PC-9 (cell line): ENCODE measurements around the gene ZMAT5. TPM values are rescaled to one million over a fixed set of nuclear protein-coding genes. Genes with fewer than 3 reads are reported as not detected.

Experiments used
- BruUV-seq: library from RNA; stranded (reverse); fragments of 400-500 nt; replicated peaks from 2 replicates; lab custom pipeline; 2021; lab: Mats Ljungman, UMichigan
- CTCF ChIA-PET: fragments of 300-600 bp; sonication (Branson Sonifier 250); formaldehyde crosslinking; loops from one replicate; lab custom pipeline; 2022; ENCODE audit warnings: antibody characterized with exemption; lab: Charles Lee
- POLR2A ChIA-PET: fragments of 300-600 bp; sonication (Branson Sonifier 250); formaldehyde crosslinking; loops from one replicate; lab custom pipeline; 2022; ENCODE audit warnings: antibody characterized with exemption; ENCODE audit not compliant: unreplicated experiment; lab: Charles Lee
- DNase-seq, 2 experiments: peaks; one replicate each; pipeline versions ENCODE4 v3.0.0 to v3.0.0-alpha.2; 2015 to 2022; ENCODE audit warnings: mixed read lengths in 1 of 2
- H2AFZ ChIP-seq: fragments of 200-600 bp; sonication (generic); 2 replicates; pipeline ENCODE4 v1.8.1; 2017; ENCODE audit warnings: antibody characterized with exemption
- H3F3A ChIP-seq: fragments of 200-600 bp; sonication (generic); 2 replicates; pipeline ENCODE4 v1.8.1; 2017; ENCODE audit warnings: antibody characterized with exemption, mild to moderate bottlenecking, low read depth; ENCODE audit not compliant: insufficient read depth
- H3K27ac ChIP-seq: fragments of 200-600 bp; sonication (generic); 2 replicates; pipeline ENCODE4 v1.6.1; 2016; ENCODE audit warnings: mixed run types
- H3K27me3 ChIP-seq: fragments of 200-600 bp; sonication (generic); 2 replicates; pipeline ENCODE4 v1.6.1; 2016; ENCODE audit warnings: low read depth, mixed run types; ENCODE audit not compliant: insufficient read depth
- H3K36me3 ChIP-seq: fragments of 200-600 bp; sonication (generic); 2 replicates; pipeline ENCODE4 v1.6.1; 2016; ENCODE audit warnings: low read depth, mixed run types
- H3K4me1 ChIP-seq: fragments of 200-600 bp; sonication (generic); replicated peaks from 2 replicates; pipeline ENCODE4 v1.6.1; 2016; ENCODE audit warnings: mixed run types; ENCODE audit not compliant: insufficient read depth
- H3K4me2 ChIP-seq: fragments of 200-600 bp; sonication (generic); 2 replicates; pipeline ENCODE4 v1.6.1; 2017; ENCODE audit warnings: mixed run types
- H3K4me3 ChIP-seq: fragments of 200-600 bp; sonication (generic); 2 replicates; pipeline ENCODE4 v1.6.1; 2016; ENCODE audit warnings: mixed run types
- H3K79me2 ChIP-seq: fragments of 200-600 bp; sonication (generic); 2 replicates; pipeline ENCODE4 v1.6.1; 2017; ENCODE audit warnings: low read depth, mixed run types
- H3K9me2 ChIP-seq: fragments of 200-600 bp; sonication (generic); 2 replicates; pipeline ENCODE4 v1.8.1; 2017; ENCODE audit warnings: mild to moderate bottlenecking; ENCODE audit not compliant: insufficient read depth
- H3K9me3 ChIP-seq: fragments of 200-600 bp; sonication (generic); 2 replicates; pipeline ENCODE4 v1.8.1; 2016; ENCODE audit warnings: low read depth; ENCODE audit not compliant: insufficient read depth
- H4K20me1 ChIP-seq: fragments of 200-600 bp; sonication (generic); 2 replicates; pipeline ENCODE4 v1.8.1; 2017; ENCODE audit not compliant: insufficient read depth
- CTCF ChIP-seq: fragments of 200-600 bp; sonication (generic); conservative IDR thresholded peaks from 2 replicates; pipeline ENCODE4 v1.6.1; 2017; ENCODE audit warnings: mixed run types, antibody characterized with exemption, mild to moderate bottlenecking, moderate library complexity
- EZH2 ChIP-seq: fragments of 200-600 bp; sonication (generic); IDR thresholded peaks from 2 replicates; pipeline ENCODE4 v1.8.0; 2017; ENCODE audit warnings: antibody characterized with exemption, low read depth
- intact Hi-C: fragments of 100-400 bp; cut with micrococcal nuclease; formaldehyde crosslinking; loops from one replicate; pipeline ENCODE4 v1.10.0; 2022; ENCODE audit not compliant: unreplicated experiment
- total RNA-seq: library from RNA; stranded (reverse); gene quantifications from 2 replicates; pipeline ENCODE4 v1.2.3, GENCODE V29; 2021

ZMAT5 gene
- total RNA-seq, 1 experiment from 2014 or later: 14.2 TPM

GRCh38 chr22:29689206-29689879 is 77.5 kb downstream of the ZMAT5 start:
- H3K36me3 ChIP-seq: no peaks in the 10 kb centered on the region
- H3K9me2 ChIP-seq: no peaks in the 10 kb centered on the region
- H3K27ac ChIP-seq: no peak overlapping the region
- CTCF ChIA-PET: interaction anchor here (1.0 kb wide), 1 partner anchor 315 kb away, joined by 3 read pairs; no protein-coding TSS in a partner anchor
- BruUV-seq: no TSS peak
- TF ChIP-seq EZH2 (no peak), CTCF (no peak)
- intact Hi-C loops: no loop called here
- no peaks in the 10 kb centered on the region for H3K9me3 ChIP-seq
- H3K79me2 ChIP-seq: no peaks in the 10 kb centered on the region
- POLR2A ChIA-PET: no interaction called here
- no peak overlapping the region for H2AFZ ChIP-seq
- no peaks in the 10 kb centered on the region for H3K27me3 ChIP-seq
- peaks cover 18% of the 10 kb centered on the region; the same call in 1 of the 2 replicates for H3F3A ChIP-seq
- no peaks in the 10 kb centered on the region for H4K20me1 ChIP-seq
- no peak overlapping the region for H3K4me3 ChIP-seq
- peaks cover 28% of the 10 kb centered on the region for H3K4me1 ChIP-seq
- DNase-seq: no peak
- H3K4me2 ChIP-seq: no peak overlapping the region

GRCh38 chr22:29684244-29684643 is 82.6 kb downstream of the ZMAT5 start:
- Histone ChIP-seq H3F3A (peaks cover 5% of the 10 kb centered on the region; the same call in 1 of the 2 replicates), H3K4me2 (no peak overlapping the region), H4K20me1 (no peaks in the 10 kb centered on the region; the same call in 1 of the 2 replicates), H2AFZ (no peak overlapping the region), H3K27me3 (no peaks in the 10 kb centered on the region), H3K4me3 (no peak overlapping the region), H3K9me2 (no peaks in the 10 kb centered on the region), H3K9me3 (no peaks in the 10 kb centered on the region), H3K79me2 (no peaks in the 10 kb centered on the region), H3K36me3 (peaks cover 8% of the 10 kb centered on the region), H3K27ac (no peak overlapping the region), H3K4me1 (no peaks in the 10 kb centered on the region)
- CTCF ChIA-PET: no interaction called here
- DNase-seq: no peak
- POLR2A ChIA-PET: no interaction called here
- intact Hi-C loops: no loop called here
- no TSS peak for BruUV-seq
- no peak for TF ChIP-seq EZH2
- TF ChIP-seq CTCF: no peak

- DNase-seq: no peak
- Histone ChIP-seq H3K9me3 (no peaks in the 10 kb centered on the region), H3K27me3 (no peaks in the 10 kb centered on the region), H3K9me2 (no peaks in the 10 kb centered on the region), H3K36me3 (peaks cover 8% of the 10 kb centered on the region), H3K4me1 (no peaks in the 10 kb centered on the region), H3K4me3 (no peak overlapping the region), H3K4me2 (no peak overlapping the region), H4K20me1 (no peaks in the 10 kb centered on the region; the same call in 1 of the 2 replicates), H3K27ac (no peak overlapping the region), H2AFZ (no peak overlapping the region), H3K79me2 (no peaks in the 10 kb centered on the region), H3F3A (no peaks in the 10 kb centered on the region; the same call in 1 of the 2 replicates)
- CTCF ChIA-PET: no interaction called here
- intact Hi-C loops: no loop called here
- no peak for TF ChIP-seq EZH2
- TF ChIP-seq CTCF: no peak
- POLR2A ChIA-PET: no interaction called here
- BruUV-seq: no TSS peak
Observed at GRCh38 chr22:29683536-29683935, 83.3 kb downstream of the ZMAT5 start.

Other genes starting within 250 kb of the ZMAT5 start
- gene THOC5, start 213.2 kb downstream of the ZMAT5 start, total RNA-seq: 42.3 and 50.2 TPM in 2 replicates
- gene NIPSNAP1, start 185.9 kb downstream of the ZMAT5 start, total RNA-seq: 84.9 and 100 TPM in 2 replicates
- 58.5 and 73.2 TPM in 2 replicates for gene NF2, start 163.4 kb downstream of the ZMAT5 start, total RNA-seq
- 0.11 TPM in 1 of 2 replicates, not detected in the other for gene CABP7, start 47.0 kb downstream of the ZMAT5 start, total RNA-seq
- 85.4 and 103 TPM in 2 replicates for gene UQCR10, start 362 bp upstream of the ZMAT5 start, total RNA-seq
- gene ASCC2, start 71.3 kb upstream of the ZMAT5 start, total RNA-seq: 39.9 and 43.3 TPM in 2 replicates
- gene MTMR3, start 116.2 kb upstream of the ZMAT5 start, total RNA-seq: 28.1 and 31.1 TPM in 2 replicates